Measurements from ENCODE around the gene DGKI. TPM values are rescaled to one million over a fixed set of nuclear protein-coding genes. Genes with fewer than 3 reads are reported as not detected.

Gene DGKI
- total RNA-seq, 2 donors from 2014 or later = 0.04 to 0.64 TPM

- Mint-ChIP-seq H3K36me3 (ENCODE audit: low read depth) (no peaks in the 10 kb centered on the region), H3K9me3 (no peaks in the 10 kb centered on the region), H3K4me1 (peaks cover 13% of the 10 kb centered on the region), H3K27ac (no peak overlapping the region), H3K4me3 (peak overlapping the region; percentile 64), H3K27me3 (ENCODE audit: insufficient read depth) (peaks cover 34% of the 10 kb centered on the region)
- no peaks in the 10 kb centered on the region for H3K27me3 ChIP-seq (ENCODE audit: control insufficient read depth, insufficient read depth, low read length, poor library complexity, severe bottlenecking)
- no peak for TF ChIP-seq CTCF (conservative IDR thresholded peaks at IDR 0.05)
- peak overlapping the region; percentile 82 for H3K4me3 ChIP-seq (ENCODE audit: low read length)
- no peaks in the 10 kb centered on the region for H3K9me3 ChIP-seq (ENCODE audit: control insufficient read depth, low read length)
- DNase-seq = no peak
- no peaks in the 10 kb centered on the region for H3K4me1 ChIP-seq (ENCODE audit: control insufficient read depth, insufficient read depth, low read length)
- H3K9ac ChIP-seq (ENCODE audit: extremely low read depth, low read length, poor library complexity, severe bottlenecking) = no peak overlapping the region
- H3K27ac ChIP-seq (ENCODE audit: low read depth, low read length) = no peak overlapping the region
- WGBS, 2 experiments (ENCODE audit: insufficient coverage in 1 of 2, insufficient read length in 1 of 2) = 59 to 75% methylated on average over 3 of the region's 3 CpGs
- no peaks in the 10 kb centered on the region for H3K36me3 ChIP-seq (ENCODE audit: control insufficient read depth, insufficient read depth, low read length)
Measured at GRCh38 chr7:137342265-137342664, 504.5 kb downstream of the DGKI start.

GRCh38 chr7:137337902-137338301 lies 508.9 kb downstream of the DGKI start:
- WGBS, 2 experiments (ENCODE audit: insufficient coverage in 1 of 2, insufficient read length in 1 of 2) = 83% methylated on average over 1 to 2 of the region's 2 CpGs
- H3K9me3 ChIP-seq (ENCODE audit: control insufficient read depth, low read length) = no peaks in the 10 kb centered on the region
- H3K27me3 ChIP-seq (ENCODE audit: control insufficient read depth, insufficient read depth, low read length, poor library complexity, severe bottlenecking) = no peaks in the 10 kb centered on the region
- DNase-seq = peak; percentile 60
- Mint-ChIP-seq H3K4me1 (peaks cover 3% of the 10 kb centered on the region), H3K27me3 (ENCODE audit: insufficient read depth) (peaks cover 10% of the 10 kb centered on the region), H3K27ac (no peak overlapping the region), H3K36me3 (ENCODE audit: low read depth) (no peaks in the 10 kb centered on the region), H3K4me3 (no peak overlapping the region), H3K9me3 (no peaks in the 10 kb centered on the region)
- H3K27ac ChIP-seq (ENCODE audit: low read depth, low read length) = no peak overlapping the region
- no peak overlapping the region for H3K4me3 ChIP-seq (ENCODE audit: low read length)
- peak; percentile 76 for TF ChIP-seq CTCF (conservative IDR thresholded peaks at IDR 0.05)
- no peaks in the 10 kb centered on the region for H3K36me3 ChIP-seq (ENCODE audit: control insufficient read depth, insufficient read depth, low read length)
- H3K4me1 ChIP-seq (ENCODE audit: control insufficient read depth, insufficient read depth, low read length) = no peaks in the 10 kb centered on the region
- H3K9ac ChIP-seq (ENCODE audit: extremely low read depth, low read length, poor library complexity, severe bottlenecking) = no peak overlapping the region

- no peaks in the 10 kb centered on the region for H3K4me1 Mint-ChIP-seq
- Histone ChIP-seq H3K4me3 (ENCODE audit: low read length) (no peak overlapping the region), H3K9me3 (ENCODE audit: control insufficient read depth, low read length) (no peaks in the 10 kb centered on the region), H3K4me1 (ENCODE audit: control insufficient read depth, insufficient read depth, low read length) (no peaks in the 10 kb centered on the region), H3K36me3 (ENCODE audit: control insufficient read depth, insufficient read depth, low read length) (no peaks in the 10 kb centered on the region), H3K27me3 (ENCODE audit: control insufficient read depth, insufficient read depth, low read length, poor library complexity, severe bottlenecking) (no peaks in the 10 kb centered on the region), H3K9ac (ENCODE audit: extremely low read depth, low read length, poor library complexity, severe bottlenecking) (no peak overlapping the region), H3K27ac (ENCODE audit: low read depth, low read length) (no peak overlapping the region)
- no peaks in the 10 kb centered on the region for H3K9me3 Mint-ChIP-seq
- no peaks in the 10 kb centered on the region for H3K27me3 Mint-ChIP-seq (ENCODE audit: insufficient read depth)
- DNase-seq = no peak
- H3K4me3 Mint-ChIP-seq = no peak overlapping the region
- no peak overlapping the region for H3K27ac Mint-ChIP-seq
- no peaks in the 10 kb centered on the region for H3K36me3 Mint-ChIP-seq (ENCODE audit: low read depth)
- 94 to 96% methylated on average over 3 to 4 of the region's 4 CpGs for WGBS, 2 experiments (ENCODE audit: insufficient coverage in 1 of 2, insufficient read length in 1 of 2)
- no peak for TF ChIP-seq CTCF (conservative IDR thresholded peaks at IDR 0.05)
Measured at GRCh38 chr7:137335814-137336213, 511.0 kb downstream of the DGKI start.
